Hypothalamus (tissue), 51 donors: ENCODE measurements around the gene PIGT.

Experiments
- DNase-seq, 51 donors: peaks; one replicate each; lab custom pipeline; 2025; lab: John Stamatoyannopoulos, UW

The PIGT gene

DNA sequence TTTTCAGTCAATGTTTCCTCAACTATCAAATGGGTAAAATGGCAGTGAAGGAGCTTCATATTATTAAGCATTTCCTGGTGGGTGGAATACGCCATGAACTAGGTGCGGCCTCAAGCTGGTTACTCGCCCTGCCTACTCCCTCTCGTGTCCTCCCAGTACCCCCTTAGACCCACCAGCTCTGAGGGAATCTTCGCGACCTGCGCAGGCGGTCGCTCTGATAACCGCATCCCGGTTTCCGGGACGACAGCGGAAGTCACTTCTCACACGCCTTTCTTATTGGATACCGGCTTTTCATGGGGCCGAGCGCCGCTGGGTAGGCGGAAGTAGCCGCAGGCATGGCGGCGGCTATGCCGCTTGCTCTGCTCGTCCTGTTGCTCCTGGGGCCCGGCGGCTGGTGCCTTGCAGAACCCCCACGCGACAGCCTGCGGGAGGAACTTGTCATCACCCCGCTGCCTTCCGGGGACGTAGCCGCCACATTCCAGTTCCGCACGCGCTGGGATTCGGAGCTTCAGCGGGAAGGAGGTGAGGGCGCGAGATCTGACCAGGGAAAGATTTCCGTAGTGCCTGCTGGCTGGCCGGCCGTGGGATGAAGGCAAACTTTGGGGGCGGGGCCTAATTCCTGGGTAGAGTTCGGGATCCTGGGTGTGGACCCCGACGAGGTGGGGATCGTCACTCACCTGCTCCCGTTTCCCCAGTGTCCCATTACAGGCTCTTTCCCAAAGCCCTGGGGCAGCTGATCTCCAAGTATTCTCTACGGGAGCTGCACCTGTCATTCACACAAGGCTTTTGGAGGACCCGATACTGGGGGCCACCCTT is at the start of gene PIGT:
Gene PIGT (plus strand): TSS at position 320 of the 816 bp plus-strand sequence. CDS start 16 bp downstream, at position 336.
- DNase-seq: peak; percentile 22 to 91 (median 78)

DNA sequence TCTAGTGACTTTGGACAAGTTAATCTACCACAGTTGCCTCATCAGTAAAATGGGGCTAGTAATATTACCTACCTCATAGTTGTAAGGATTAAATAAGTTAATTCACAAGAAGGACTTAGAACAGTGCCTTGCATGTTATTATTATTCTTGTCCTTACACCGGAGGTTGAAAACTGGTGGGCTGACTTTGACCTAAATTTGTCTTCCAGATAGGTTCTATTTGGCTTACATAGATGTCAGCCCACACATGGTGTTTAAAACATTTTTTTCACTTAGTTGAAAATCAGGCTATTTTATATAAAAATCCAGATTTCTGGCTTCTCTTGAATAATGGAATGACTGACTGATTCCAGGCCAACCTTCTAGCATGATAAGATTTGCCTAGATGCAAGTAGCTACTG is 49.7 kb upstream of the PIGT start:
- DNase-seq: no peak

DNA sequence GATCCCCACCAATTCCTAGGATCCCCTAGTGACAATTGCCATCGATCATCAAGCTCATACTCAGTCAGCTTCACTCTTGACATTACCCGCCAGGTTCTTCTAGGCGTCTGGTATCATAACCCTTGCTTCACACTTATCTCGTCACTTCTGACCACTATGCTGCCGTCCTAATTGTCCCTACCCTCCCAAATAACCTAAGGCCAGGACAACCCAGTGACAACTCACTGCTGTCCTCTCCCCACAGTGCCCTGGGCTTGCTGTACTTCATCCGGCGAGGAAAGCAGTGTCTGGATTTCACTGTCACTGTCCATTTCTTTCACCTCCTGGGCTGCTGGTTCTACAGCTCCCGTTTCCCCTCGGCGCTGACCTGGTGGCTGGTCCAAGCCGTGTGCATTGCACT is 49.3 kb upstream of the PIGT start:
- DNase-seq: no peak

DNA sequence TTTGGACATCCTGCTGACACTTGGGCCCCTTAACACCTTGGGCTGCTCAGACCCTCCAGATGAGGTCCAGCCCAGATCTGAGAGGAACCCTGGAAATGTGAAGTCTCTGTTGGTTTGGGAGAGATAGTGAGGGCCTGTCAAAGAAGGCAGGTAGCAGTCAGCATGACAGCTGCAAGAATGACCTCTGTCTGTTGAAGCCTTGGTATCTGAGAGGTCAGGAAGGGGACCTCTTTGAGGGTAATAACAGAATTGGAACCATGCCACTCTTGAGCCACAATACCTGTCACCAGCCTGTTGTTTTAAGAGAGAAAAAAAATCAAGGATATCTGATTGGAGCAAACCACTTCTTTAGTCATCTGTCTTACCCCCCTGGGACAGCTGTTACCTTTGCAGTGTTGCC is 48.8 kb upstream of the PIGT start:
- no peak for DNase-seq

DNA sequence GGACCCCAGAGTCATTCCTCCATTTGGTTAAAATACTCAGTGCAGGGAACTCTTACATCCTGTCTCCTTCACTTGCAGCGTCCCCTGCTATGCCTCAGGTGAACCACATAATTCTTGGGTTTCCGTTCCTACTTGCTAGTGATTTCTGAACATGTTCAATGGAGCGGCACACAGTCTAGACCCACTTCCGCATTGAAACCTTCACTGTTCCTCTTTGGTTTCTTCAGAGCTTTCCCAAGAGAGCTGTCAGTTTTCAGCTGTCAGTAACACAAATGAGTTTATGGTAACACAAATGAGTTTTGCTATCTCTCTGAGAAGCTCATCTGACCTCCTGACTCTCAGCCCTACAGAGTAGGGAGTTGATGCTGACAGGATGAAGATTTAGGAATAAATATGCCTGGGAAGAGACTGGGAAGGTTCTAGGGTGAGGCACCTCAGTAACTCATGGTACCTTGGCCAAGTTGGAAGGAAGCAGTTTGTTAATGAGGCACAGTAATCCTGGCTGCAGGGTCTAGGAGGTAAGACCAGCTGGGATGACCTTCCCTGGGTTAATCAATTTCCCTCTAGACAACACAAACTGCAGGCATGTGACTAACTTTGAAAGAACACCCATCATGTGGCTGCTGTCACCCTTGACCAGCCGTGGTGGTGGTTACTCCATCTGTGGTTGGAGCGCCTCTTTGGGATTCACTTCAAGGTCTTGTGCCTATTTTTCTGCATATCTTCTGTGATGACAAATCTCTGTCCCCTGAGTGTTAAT is 47.5 kb upstream of the PIGT start:
- DNase-seq: no peak

DNA sequence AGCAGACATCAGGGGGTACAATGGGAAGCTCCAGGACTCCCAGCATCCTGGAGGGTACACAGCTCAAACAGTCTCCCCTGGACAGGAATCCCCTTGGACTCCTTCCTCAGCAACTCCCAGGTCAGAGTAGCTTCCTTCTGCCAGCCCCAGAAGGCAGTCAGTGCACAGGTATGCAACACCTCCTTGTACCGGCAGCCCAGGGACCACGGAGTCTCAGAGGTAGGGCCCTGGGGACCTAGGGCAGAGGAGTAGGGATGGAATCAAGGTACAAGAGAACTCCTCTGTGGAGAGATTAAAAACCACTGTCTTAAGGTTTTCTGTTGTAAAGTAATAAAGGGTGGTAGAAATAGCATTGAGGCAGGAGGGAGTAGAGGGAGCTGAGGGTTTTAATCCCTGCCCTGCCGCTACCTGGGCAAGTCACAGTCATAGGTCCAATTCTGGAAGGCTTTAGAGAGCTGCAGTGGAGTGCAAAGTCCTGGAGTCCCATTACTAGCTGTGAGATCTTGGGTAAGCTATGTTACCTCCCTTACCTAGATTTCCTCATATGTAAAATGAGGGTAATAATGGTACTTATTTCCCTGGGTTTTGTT is 45.3 kb upstream of the PIGT start:
- no peak for DNase-seq

DNA sequence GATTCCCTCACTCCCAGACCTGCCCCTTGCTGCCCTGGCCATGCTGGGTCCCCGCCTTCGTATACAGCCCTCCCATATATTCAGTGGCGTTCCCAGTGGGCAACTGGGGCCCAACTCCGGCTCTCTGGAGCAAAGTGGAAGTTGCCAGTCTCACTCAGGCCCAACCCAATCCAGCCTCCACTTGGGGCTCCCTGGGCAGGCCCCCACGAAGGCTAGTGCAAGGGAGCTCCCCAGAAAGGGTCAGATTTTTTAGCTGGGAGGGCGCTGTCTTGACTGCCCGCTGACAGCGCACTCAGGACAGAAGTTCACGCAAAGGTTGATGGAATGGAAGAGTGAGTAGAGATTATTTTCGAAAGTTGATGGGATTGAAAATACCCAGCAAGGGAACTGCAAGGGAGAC is 43.7 kb upstream of the PIGT start:
- no peak for DNase-seq

DNA sequence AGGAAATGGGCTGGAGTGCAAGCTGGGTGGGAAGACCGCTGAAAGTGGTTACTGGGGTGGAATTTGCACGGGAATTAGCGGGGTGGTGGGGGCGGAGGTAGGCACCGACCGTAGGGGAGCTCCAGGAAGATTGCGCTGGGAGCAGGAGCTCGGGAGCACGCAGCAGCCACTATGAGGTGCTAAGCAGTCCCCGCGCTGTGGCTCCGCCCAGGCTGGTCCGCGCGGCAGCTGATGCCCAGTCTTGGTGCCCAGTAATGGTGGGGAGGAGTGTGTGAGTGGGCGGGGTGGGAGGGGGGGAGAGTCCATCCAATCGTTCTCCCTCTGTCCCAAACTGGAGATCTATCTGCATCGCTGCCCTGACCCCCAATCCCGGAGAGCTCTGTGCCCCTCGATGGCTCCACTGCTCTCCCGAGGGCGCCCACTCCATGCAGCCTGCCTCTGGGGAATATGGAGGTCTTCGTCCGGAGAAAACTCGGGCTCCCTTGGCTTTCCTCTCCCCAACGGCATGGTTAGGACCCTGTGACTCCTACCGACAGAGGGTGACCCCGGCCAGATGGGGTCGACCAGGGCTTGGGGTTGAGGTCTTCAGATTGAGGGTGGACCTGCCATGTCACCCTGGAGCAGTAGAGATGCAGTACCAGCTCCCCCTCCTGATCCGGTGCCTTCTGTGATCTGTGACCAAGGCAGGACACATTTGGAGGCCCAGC is 43.1 kb upstream of the PIGT start:
- peak in 38 of 51 donors; percentile 8 to 76 (median 54) for DNase-seq

DNA sequence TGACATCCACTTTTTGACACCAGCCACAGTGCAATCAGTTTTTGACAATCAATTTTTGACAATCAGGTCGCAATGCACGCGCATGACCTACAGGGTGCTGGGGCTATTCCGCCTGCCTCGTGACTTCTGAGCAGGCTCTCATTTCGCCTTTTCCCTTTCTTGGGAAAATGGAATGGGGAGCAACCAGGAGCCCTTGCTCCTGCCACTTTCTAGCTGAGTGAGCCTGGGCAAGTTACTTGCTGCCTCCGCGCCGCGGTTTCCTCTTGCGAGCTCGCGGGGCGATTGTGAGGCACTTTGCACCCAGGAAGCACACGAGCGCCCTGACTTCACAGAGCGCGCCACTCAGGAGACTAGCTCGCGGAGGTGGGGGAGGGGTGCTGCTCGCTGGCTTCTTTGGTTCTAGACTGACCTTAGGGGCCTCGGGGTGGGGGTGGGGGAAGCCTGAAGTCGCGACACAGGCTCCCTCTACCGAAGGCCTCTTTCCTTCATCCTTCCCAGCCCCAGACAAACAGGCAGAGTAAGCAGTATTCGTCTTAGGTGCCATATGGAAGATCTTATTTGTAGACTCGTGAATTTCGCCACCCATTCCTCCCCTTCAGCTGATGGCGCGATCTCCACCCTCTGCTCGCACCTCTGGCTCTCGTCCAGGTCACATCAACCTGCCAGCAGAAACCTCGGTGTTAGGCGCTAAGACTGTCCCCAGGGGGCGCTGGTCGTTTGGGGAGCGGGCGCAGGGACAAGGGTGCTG is 42.4 kb upstream of the PIGT start:
- peak; percentile 26 to 93 (median 77) for DNase-seq

DNA sequence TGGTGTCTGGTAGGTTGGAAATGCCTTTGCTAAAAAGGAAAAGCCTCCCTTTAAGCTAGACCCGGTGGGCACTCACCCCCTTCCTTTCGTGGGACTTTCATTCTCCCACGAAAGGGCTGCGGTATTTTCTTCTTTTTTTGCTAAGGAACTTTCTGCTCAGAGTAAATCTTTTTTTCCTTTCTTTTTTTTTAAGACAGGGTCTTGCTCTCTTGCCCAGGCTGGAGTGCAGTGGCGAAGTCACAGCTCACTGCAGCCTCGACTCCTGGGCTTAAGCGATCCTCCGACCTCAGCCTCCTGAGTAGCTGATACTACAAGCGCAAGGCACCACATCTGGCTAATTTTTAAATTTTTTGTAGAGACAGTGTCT is 41.9 kb upstream of the PIGT start:
- DNase-seq: no peak

DNA sequence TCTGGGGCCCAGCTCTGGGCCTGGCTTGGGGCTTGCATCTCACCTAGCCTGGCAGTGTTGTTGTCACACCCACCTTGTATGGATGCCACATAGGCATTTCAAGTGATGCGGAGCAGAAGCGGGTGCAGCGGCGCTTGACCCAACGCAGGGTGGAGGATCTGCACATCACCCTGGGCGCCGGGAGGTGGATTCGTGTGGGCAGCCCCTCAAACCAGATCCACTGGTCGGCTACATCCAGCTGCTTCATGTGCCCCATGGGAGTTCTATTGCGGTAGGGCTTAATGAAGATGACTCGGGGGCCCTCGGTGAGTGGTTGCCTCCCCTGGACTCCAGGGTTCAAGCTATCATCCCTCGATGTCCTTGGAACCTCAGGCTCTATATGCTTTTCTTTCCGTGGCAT is 41.0 kb upstream of the PIGT start:
- no peak for DNase-seq

DNA sequence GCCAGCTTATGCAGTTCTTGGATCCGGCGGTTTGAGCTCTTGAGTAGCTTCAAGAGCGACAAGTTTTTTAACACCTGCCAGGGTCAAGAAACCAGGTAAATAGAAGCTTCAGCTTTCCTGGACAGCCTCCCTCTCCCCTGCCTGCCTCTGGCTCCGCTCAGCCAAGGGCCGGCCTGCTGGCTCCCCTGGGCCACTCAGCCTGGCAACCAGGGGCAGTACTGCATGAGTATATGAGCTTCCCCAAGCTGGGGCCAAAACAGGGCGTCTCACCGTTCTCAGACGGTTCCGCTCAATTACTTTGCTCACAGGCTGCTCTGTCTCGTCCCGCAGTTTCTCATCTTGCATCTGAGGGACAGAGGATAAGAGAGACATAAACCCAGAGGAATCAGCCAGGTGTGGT is 38.7 kb upstream of the PIGT start:
- DNase-seq: no peak

DNA sequence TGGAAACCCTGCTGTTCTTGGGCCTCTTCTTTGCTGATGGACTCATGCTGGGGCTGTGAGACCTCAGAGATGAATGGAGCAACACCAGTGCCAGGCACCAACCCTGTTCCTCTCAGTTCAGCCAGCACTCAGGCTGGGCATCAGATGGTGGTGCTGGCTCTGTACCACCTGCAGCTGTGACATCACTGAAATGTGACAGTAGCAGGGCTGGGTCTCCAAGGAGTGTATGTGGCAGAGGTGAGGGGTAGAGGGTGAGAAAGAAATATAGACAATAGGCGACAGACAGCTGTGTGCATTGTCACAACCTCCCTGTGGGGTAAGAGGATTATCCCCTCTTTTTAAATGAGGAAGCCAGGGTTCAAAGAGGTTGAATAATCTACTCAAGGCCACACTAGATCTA is 37.8 kb upstream of the PIGT start, which contains the start of gene TP53TG5:
Gene TP53TG5 (minus strand): TSS at position 135 of the 400 bp plus-strand sequence. CDS start 89 bp downstream, at position 46.
- DNase-seq: peak in 27 of 51 donors; percentile 11 to 84 (median 54)

DNA sequence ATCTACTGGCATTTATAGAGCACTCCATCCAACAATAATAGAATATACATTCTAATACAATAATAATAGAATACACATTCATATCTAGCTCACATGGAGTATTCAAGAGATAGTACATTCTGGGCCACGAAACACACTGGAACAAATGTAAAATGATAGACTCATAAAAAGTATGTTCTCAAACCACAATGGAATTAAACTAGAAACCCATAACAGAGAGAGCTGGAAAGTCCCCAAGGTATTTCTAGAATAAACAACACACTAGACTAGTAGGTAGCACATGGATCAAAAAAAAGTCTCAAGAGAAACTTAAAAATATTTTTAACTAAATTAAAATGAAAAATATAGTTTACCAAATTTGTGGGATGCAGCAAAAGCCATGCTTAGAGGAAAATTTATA is 28.7 kb upstream of the PIGT start:
- no peak for DNase-seq

DNA sequence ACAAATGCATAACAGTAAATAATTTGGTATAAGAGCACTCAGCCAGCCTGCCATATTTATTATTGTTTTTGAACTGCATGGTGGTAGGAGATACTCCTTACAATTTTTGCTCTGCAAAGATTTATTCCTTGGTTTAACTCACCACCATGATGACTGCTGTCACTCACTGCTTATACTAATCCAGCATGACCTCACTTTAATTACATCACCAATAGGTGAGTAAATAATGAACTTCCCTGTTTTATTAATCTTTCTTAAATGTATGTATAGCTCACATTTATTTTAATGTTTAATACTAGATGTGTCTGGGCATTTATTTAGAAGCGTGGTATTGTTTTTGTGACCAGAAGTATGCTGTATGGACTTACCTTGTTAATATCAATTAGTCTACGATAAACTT is 25.0 kb upstream of the PIGT start:
- DNase-seq: no peak

DNA sequence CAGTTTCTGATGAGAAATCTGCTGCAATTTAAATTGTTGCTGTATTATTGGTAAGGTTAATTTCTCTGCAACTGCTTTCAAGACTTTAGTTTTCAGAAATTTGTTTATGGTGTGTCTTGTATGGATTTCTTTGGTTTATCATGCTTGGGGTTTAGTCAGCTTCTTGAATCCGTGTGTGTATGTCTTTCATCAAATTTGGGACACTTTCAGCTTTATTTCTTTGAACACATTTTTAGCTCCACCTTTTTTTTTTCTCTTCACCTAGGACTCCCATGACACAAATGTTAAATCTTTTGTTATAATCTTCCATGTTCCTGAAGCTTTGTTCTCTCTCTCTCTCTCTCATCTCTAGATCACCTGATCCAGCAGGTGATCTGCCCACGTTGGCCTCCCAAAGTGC is 24.4 kb upstream of the PIGT start:
- DNase-seq: no peak

DNA sequence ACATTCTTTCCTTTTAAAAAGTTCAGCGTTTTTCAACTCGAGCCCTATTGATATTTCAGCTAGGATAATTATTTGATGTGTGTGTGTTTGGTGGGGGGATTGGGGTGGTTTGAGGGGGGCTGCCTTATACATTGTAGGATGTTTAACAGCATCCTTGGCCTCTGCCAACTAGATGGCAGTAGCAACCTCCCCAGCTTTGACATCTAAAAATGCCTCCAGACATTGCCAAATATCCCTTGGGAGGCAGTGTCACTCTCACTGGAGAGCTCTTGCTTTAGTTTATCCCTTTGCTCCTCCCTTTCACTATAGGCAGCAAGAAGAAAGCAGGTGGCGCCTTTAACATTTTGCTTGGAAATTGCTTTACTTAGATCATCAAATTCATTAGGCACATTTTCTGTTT is 23.2 kb upstream of the PIGT start:
- peak in 5 of 51 donors; percentile 17 to 45 (median 32) for DNase-seq

DNA sequence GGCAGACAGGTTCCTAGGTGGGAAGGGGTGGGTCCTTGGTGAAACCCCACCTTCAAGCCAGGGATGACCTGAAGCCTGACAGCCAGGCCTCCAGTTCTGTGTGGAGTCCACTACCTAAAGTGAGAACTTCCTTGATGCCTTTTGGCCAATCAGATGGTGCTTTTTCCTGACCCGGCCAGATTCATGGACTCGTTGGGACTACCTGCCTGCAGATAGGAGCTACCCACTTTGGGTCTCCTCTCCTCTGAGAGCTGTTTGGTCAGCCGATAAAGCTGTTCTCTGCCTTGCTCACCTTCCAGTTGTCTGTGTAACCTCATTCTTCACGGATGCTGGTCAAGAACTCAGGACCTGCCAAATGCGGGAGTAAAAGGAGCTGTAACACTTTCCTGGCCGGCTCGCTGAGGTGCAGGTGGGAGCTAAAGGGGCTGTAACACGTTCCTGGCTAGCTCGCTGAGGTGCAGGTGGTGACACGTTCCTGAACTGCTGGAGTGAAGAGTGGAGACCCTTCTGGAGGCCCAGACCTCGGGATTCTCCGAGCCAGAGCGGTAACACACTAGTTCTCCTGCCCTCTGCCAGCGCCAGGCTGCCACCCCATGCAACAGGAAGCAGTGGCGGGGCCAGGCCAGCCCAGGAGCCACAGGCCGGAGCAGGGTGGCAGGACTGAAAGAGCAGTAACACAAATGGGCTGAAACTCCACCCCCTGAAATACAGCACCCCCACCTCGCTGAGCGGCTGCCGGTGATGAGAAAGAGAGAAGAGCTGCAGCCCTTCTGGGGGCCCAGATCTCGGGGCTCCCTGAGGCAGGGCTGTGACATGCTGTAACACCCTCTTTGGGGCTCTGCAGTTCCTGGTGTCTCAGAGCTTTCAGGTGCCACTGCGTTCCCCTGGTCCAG is 21.5 kb upstream of the PIGT start:
- DNase-seq: no peak

DNA sequence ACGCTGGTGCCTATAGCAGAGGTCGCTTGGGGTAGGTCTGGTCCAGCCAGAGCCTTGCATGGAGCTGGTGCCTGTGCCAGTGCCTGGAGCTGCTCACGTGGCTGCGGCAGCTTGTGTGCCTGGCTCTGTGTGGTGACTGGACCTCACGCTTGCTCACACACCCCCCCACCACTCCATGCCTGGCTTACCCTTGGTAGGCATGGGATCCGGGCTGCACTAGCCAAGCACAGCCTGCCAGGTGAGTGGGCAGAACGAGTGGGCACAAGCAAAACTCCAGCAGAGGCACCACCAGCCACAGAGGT is 20.9 kb upstream of the PIGT start:
- DNase-seq: no peak
